HEK293T (cell line): Measurements from ENCODE around the gene EYS.

Experiments
- ARNT ChIP-seq: fragments of 450-650 bp; IDR thresholded peaks from 2 replicates; pipeline ENCODE4 v1.6.1; 2017; ENCODE audit warnings: mild to moderate bottlenecking
- BHLHE40 ChIP-seq: fragments of 450-650 bp; IDR thresholded peaks from 2 replicates; pipeline ENCODE4 v1.6.1; 2016; ENCODE audit warnings: mild to moderate bottlenecking, moderate library complexity, borderline replicate concordance
- FOXA1 ChIP-seq: fragments of 450-650 bp; IDR thresholded peaks from 2 replicates; pipeline ENCODE4 v1.6.1; 2016; ENCODE audit warnings: mild to moderate bottlenecking
- FOXM1 ChIP-seq: fragments of 450-650 bp; IDR thresholded peaks from 2 replicates; pipeline ENCODE4 v1.6.1; 2017; ENCODE audit warnings: mild to moderate bottlenecking, borderline replicate concordance
- HDGF ChIP-seq: fragments of 450-650 bp; IDR thresholded peaks from 2 replicates; pipeline ENCODE4 v1.6.1; 2017; ENCODE audit warnings: antibody characterized with exemption, borderline replicate concordance
- L3MBTL2 ChIP-seq: fragments of 450-650 bp; conservative IDR thresholded peaks from 2 replicates; pipeline ENCODE4 v1.6.1; 2016; ENCODE audit warnings: mild to moderate bottlenecking
- SP1 ChIP-seq: fragments of 450-650 bp; IDR thresholded peaks from 2 replicates; pipeline ENCODE4 v1.6.1; 2017
- SUZ12 ChIP-seq: fragments of 450-650 bp; IDR thresholded peaks from 2 replicates; pipeline ENCODE4 v1.6.1; 2016; ENCODE audit warnings: mild to moderate bottlenecking

GRCh38 chr6:64507661-64508060 lies 1199.4 kb downstream of the EYS start:
- TF ChIP-seq BHLHE40 (no peak), HDGF (no peak), FOXM1 (no peak), SP1 (no peak), FOXA1 (no peak), ARNT (no peak), L3MBTL2 (no peak), SUZ12 (no peak)
